NCI-H2029 treated with DMSO at 0.1 percent for 48 hours (cell line): Measurements from ENCODE around the gene ZNF304.
A peak's percentile ranks its signal among the peaks of the same experiment; 100 is the strongest.
"Not testable (repeated sequence)": the region's sequence is repeated elsewhere in the genome, so short reads cannot be mapped to it uniquely, and the experiment has no call there.

Experiments used
- DNase-seq: peaks from one replicate; lab custom pipeline; 2025; lab: John Stamatoyannopoulos, UW

ZNF304 gene

DNA sequence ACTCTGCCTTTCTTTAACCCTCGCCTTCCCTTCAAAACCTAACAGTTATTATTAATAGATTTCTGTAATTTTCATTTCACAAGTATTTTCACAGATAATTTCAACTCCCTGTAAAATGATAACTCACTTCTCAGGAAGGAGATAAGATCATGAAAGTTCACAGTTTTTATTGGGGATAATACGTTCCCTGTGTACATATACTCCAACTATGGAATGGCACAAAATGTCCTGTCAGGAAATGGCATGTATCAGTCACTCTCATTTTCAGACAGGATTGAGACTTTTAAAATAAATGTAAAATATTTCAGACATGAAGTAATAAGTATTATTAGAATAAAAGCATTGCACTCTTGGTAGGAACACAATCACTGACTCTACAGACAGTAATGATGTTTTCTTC lies 11.3 kb downstream of the ZNF304 start:
- no peak for DNase-seq

DNA sequence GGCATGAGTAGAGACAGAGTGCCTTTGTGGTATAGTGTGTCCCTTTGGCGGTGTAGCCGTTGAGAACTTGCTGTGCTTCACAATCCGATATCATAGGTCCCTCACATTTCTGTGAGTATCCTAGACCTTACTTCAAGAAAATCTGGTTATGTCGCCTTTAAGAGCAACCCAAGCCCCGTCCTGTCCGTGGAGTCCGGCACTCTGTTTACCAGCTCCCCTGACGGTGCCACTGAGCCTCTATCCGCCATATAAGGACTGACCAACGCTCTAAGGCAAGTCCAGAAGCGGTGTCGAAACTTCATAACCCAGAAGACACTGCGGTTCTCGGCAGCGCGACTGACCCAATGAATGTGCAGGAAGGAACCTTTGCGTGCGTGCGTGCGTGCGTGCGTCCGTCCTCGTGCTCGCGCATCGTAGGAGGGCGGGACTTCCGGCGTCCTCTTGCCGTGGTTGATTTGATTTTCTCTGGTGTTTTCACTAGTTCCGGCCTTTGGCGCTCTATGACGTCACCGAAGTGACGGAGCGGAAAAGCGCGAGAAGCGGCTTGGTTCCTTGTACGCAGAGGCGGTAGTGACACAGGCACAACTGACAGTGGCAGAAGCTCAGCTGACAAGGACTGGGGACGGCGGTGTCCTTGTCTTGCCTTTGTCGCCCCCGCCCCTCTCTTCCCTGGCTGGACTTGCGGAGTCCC lies 12.1 kb downstream of the ZNF304 start, which contains the start of the genes TRAPPC2B and ZNF547:
Gene TRAPPC2B, plus strand, starts transcription at position 555 of the 691 bp plus-strand sequence. CDS start 1,283 bp downstream, outside the sequence.
Gene ZNF547, plus strand, starts transcription at position 555 of the 691 bp plus-strand sequence. CDS start 5,005 bp downstream, outside the sequence.
- peak; percentile 96 for DNase-seq

GRCh38 chr19:57363688-57364181 lies 12.7 kb downstream of the ZNF304 start:
- DNase-seq = no peak

DNA sequence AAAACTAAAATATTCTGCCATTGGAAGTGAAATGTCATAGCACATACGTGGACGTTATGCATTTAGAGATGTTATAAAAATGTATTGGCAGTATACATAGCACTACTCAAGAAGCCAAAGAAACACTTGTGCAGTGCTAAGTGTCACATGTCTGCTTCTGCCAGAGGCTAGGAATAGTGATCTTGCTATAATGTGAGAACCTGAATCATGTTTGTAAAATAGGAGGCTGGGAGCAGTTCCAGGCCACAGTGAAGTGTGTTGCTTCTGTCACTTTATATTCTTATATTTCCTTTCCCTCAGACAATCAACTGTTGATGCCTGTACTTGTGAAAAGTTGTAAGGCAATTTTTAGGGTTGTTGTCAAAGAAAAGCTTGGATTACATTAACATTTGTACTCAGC lies 15.7 kb downstream of the ZNF304 start:
- no peak for DNase-seq

DNA sequence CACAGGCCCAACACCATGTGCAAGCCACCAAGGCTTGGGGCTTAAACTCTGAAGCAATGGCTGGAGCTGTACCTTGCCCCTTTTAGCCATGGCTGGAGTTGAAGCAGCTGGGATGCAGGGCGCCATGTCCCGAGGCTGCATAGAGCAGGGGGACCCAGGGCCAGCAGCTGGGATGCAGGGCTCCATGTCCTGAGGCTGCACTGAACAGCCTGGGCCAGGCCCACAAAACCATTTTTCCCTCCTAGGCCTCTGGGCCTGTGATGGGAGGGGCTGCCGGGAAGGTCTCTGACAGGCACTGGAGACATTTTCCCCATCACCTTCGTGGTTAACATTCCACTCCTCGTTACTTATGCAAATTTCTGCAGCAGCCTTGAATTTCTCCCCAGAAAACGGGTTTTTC lies 23.1 kb downstream of the ZNF304 start:
- DNase-seq = no peak

DNA sequence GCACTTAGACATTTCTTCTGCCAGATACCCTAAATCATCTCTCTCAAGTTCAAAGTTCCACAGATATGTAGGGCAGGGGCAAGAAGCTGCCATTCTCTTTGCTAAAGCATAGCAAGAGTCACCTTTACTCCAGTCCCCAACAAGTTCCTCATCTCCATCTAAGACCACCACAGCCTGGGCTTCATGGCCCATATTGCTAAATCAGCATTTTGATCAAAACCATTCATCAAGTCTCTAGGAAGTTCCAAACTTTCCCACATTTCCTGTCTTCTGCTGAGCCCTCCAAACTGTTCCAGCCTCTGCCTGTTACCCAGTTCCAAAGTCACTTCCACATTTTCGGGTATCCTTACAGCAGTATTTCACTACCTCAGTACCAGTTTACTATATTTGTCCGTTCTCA lies 23.6 kb downstream of the ZNF304 start:
- not testable (repeated sequence) for DNase-seq

DNA sequence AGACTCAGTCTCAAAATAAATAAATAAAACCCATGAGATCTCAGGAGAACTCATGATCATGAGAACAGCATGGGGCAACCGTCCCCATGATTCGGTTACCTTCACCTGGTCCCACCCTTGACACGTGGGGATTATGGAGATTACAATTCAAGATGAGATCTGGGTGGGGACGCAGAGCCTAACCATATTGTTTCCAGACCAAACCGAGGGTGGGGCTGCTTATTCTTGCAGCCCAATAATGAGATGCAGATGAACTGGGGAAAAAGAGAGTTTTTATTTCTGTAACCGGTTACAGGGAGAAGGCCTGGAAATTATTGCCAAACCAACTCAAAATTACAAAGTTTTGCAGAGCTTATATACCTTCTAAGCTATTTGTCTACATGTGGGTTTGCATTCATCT lies 25.1 kb downstream of the ZNF304 start:
- DNase-seq = no peak

- DNase-seq = no peak
Measured at GRCh38 chr19:57377498-57378146, 26.6 kb downstream of the ZNF304 start.

DNA sequence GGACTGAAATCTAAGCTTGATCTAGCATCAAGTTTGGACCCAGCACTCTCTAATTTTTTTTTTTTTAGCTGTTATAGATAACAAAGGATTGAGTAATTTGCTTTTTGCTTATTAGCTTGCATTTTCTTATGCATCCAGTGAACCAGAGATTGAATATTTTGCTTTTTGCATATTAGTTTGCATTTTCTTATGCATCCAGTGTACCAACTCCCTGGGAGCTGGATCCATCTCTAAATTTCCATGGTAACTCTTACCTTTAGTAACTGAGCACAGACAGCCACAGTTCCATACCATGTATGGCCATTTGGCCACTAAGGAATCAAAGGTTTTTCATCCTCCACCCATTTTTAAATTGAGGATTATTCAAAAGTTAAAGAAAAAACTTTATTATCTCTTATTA lies 29.9 kb downstream of the ZNF304 start:
- no peak for DNase-seq

DNA sequence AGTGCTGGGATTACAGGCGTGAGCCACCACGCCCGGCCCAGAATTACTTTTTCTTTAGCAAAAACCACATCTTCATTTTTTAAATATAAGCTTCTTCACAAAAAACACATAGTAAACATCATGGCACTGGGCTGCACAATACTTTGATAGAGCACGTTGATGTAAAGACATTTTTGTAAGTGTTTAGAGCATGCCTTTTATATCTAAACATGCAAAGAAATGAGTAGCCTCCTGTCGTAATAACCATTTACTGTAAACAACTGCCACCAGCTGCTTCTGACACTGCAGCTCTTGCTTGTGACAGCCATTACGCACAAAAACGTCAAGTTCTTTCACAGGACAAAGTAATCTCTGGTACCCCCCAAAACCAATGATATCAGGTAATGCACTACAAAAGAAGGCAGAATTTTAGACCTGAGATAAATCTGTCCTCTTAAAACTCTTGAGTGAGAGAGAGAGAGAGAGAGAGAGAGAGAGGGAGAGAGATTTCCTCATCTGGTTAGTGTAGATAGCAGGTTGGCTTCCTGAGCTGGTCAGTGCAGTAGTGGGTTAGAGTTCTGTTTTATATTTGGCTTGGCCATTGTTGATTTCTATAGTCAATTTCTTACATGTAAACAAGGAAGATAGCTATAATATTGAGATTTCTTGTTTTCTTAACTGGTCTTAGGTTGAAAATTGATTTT lies 31.9 kb downstream of the ZNF304 start:
- DNase-seq = no peak

DNA sequence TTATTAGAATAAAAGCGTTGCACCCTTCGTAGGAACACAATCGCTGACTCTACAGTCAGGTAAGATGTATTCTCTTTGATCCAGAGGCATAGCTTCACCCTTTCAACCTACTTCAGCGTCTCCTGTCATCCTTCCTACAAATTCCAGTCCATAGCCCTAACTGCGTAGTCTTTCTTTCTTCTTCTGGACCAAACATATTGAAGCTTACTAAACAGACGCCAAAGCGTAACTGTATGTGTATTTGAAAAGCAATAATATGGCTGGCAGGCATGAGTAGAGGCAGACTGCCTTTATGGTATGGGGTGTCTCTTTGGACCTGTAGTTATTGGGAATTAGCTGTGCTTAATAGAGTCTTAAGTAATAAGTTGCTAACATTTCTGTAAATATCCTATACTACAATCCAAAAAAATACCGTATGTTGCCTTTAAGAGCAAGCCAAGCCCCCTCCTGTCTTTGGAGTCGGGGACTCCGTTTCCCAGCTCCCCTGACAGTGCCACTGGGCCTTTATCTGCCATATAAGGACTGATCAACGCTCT lies 38.2 kb downstream of the ZNF304 start:
- DNase-seq = no peak

DNA sequence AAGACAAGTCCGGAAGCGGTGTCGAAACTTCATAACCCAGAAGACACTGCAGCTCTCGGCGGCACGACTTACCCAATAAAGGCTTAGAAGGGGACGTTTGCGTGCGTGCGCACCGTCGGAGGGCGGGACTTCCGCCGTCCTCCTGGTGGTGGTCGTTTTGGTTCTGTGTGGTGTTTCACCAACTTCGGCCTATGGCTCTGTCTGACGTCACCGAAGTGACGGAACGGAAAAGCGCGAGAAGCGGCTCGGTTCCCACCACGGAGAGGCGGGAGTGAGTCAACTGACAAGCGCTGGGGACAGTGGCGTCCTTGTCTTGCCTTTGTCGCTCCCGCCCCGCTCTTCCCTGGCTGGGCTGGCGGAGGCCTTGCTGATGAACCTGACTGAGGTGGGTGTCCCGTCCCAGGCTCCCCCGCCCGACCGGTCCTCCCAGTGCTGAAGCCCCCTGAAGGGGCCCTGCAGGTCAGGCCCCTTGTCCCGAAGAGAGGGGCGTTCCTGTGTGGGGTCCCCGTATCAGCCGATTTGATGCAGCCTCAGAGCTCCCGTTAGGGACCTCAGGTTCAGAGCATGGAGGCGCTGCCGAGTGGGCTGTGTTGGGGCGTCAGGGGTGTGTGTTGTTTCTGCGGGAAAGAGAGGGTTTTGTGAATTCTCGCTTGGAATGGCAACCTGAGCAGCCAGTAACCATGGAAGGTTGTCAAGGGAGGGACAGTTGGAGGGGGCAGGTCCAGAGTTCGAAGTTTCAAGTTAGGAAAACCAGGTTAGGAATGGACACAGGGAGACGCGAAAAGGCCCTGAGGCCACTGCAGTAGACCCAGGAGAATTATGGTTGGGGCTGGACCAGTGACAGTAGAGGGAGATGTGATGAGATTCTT lies 38.9 kb downstream of the ZNF304 start, which contains the start of gene ZNF548:
Gene ZNF548, plus strand, starts transcription at position 125 of the 869 bp plus-strand sequence. Its CDS starts 246 bp downstream, at position 371.
- peak; percentile 82 for DNase-seq

DNA sequence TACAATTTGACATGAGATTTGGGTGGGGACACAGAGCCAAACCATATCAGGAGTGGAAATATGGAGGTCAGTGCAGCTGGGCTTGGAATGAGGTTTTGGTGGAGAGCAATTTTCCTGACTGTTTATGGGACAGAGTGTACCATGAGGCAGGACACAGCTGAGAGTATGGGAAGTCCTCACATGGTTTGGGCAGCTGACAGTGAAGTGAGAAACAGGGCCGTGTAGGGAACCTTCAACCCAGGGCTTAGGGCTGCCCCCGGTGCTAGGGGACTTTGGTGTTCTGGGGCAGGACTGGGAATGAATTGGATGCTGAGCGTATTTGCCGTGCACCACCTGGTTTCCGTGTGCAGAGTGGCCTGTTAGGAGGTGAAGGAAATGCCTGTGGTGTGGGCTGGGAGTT lies 44.6 kb downstream of the ZNF304 start:
- no peak for DNase-seq

DNA sequence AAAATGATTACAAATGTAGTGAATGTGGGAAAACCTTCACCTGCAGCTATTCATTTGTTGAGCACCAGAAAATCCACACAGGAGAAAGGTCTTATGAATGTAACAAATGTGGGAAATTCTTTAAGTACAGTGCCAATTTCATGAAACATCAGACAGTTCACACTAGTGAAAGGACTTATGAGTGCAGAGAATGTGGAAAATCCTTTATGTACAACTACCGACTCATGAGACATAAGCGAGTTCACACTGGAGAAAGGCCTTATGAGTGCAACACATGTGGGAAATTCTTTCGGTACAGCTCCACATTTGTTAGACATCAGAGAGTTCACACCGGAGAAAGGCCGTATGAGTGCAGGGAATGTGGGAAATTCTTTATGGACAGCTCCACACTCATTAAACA lies 47.8 kb downstream of the ZNF304 start:
- no peak for DNase-seq

DNA sequence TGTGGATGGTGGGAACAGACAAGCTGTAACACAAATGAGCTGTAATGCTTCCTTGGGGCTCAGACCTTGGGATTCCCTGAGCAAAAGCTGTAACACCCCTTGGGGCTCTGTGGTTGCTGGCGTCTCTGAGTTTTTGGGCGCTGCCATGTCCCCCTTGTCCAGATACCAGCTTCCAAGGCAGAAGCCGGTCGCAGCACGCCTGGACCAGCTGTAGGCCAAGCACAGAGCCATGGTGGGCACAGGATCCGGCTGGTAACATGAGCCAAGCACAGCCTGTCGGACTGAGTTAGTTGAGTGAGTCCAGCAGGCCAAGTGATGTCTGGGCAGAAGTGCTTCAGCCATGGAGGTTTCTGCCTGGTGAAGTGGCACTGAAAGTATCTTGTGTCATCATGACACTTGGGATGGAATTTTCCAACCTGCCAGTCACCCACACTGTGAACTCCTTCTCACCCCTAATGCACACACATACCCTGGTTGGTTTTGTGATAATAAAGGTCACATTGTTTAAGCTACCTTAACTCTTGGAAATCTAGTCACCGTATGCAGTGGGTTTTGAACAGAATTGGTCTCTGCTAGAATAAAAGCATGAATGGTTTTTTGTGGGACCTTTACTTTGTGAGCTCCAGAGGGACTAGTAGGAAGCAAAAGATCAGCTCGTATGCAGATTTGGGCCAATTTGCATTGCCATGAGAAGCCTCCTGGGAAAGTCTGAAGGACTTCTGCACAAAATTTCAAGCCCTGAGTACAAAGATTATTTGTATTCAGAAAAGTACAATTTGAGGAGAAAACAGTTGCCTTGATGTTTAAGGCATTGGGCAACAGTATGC lies 52.9 kb downstream of the ZNF304 start:
- no peak for DNase-seq

GRCh38 chr19:57406516-57407123 lies 55.5 kb downstream of the ZNF304 start:
- DNase-seq = peak; percentile 36
